DND-41 (cell line): Measurements from ENCODE around the gene KDM8.

Experiments used
- ATAC-seq: fragments of 200-7000 bp; cut with Tn5 transposase; 3 replicates; pipeline ENCODE4 v1.9.1; 2021; ENCODE audit warnings: low read depth; ENCODE audit not compliant: insufficient read depth
- DNase-seq: peaks from one replicate; pipeline ENCODE4 v3.0.0-alpha.2; 2020
- H2AFZ ChIP-seq: 2 replicates; pipeline ENCODE4 v1.6.0; 2012; ENCODE audit warnings: low read depth, low read length
- H3K27ac ChIP-seq: 2 replicates; pipeline ENCODE4 v1.5.1; 2012; ENCODE audit warnings: low read length, inconsistent platforms
- H3K27me3 ChIP-seq: fragments of 200-600 bp; sonication (generic); 2 replicates; pipeline ENCODE4 v1.6.0; 2012; ENCODE audit warnings: low read length, mild to moderate bottlenecking, inconsistent platforms; ENCODE audit not compliant: insufficient read depth, poor library complexity
- H3K36me3 ChIP-seq: 2 replicates; pipeline ENCODE4 v1.5.1; 2012; ENCODE audit warnings: low read length, inconsistent platforms; ENCODE audit not compliant: insufficient read depth
- H3K4me1 ChIP-seq: 2 replicates; pipeline ENCODE4 v1.5.1; 2012; ENCODE audit warnings: mild to moderate bottlenecking, low read length; ENCODE audit not compliant: insufficient read depth
- H3K4me2 ChIP-seq: 2 replicates; pipeline ENCODE4 v1.6.0; 2012; ENCODE audit warnings: mild to moderate bottlenecking, moderate library complexity, low read length, inconsistent platforms; ENCODE audit not compliant: insufficient read depth
- H3K4me3 ChIP-seq, 2 experiments: fragments of 200-600 bp in 1 of 2; shearing (Covaris generic) in 1 of 2; 2 replicates each; pipeline ENCODE4 v1.5.1; 2012 to 2016; ENCODE audit warnings: inconsistent platforms in 2 of 2, low read length in 2 of 2, mild to moderate bottlenecking in 2 of 2, low read depth in 1 of 2, moderate library complexity in 1 of 2
- H3K79me2 ChIP-seq: 2 replicates; pipeline ENCODE4 v1.6.0; 2012; ENCODE audit warnings: low read length, inconsistent platforms; ENCODE audit not compliant: insufficient read depth
- H3K9ac ChIP-seq: 2 replicates; pipeline ENCODE4 v1.6.0; 2012; ENCODE audit warnings: low read depth, mild to moderate bottlenecking, inconsistent platforms, low read length, moderate library complexity
- H3K9me3 ChIP-seq: 2 replicates; pipeline ENCODE4 v1.5.1; 2012; ENCODE audit warnings: low read length, moderate library complexity, mild to moderate bottlenecking, inconsistent platforms; ENCODE audit not compliant: insufficient read depth, severe bottlenecking
- H4K20me1 ChIP-seq: 2 replicates; pipeline ENCODE4 v1.6.0; 2012; ENCODE audit warnings: low read length; ENCODE audit not compliant: insufficient read depth
- CTCF ChIP-seq: IDR thresholded peaks from 2 replicates; pipeline ENCODE4 v1.5.1; 2012; ENCODE audit warnings: borderline replicate concordance, low read length, moderate library complexity, mild to moderate bottlenecking; ENCODE audit not compliant: poor library complexity, severe bottlenecking; ENCODE audit errors: extremely low read depth
- EZH2 ChIP-seq: IDR thresholded peaks from 3 replicates; pipeline ENCODE4 v1.6.1; 2012; ENCODE audit warnings: borderline replicate concordance, low read depth, mild to moderate bottlenecking, moderate library complexity, low read length, inconsistent platforms; ENCODE audit not compliant: severe bottlenecking

Gene KDM8

GRCh38 chr16:27188633-27189032 is 14.7 kb upstream of the KDM8 start:
- Histone ChIP-seq H4K20me1 (no peaks in the 10 kb centered on the region), H3K79me2 (no peaks in the 10 kb centered on the region), H3K27ac (no peak overlapping the region), H3K4me2 (no peak overlapping the region), H2AFZ (no peak overlapping the region), H3K4me3 (no peak overlapping the region), H3K9ac (no peak overlapping the region), H3K36me3 (no peaks in the 10 kb centered on the region), H3K9me3 (no peaks in the 10 kb centered on the region), H3K4me1 (no peaks in the 10 kb centered on the region), H3K27me3 (no peaks in the 10 kb centered on the region)
- no peak for ATAC-seq
- no peak for DNase-seq
- no peak for TF ChIP-seq EZH2
- no peak for TF ChIP-seq CTCF

- H3K9ac ChIP-seq, result no peak overlapping the region
- ATAC-seq, result peak; percentile 39; the same call in 1 of the 3 replicates
- H3K4me2 ChIP-seq, result no peak overlapping the region
- H3K27ac ChIP-seq, result no peak overlapping the region
- no peak overlapping the region for H2AFZ ChIP-seq
- no peaks in the 10 kb centered on the region for H3K27me3 ChIP-seq
- TF ChIP-seq EZH2 (no peak), CTCF (no peak)
- H3K36me3 ChIP-seq, result no peaks in the 10 kb centered on the region
- no peaks in the 10 kb centered on the region for H3K9me3 ChIP-seq
- no peak for DNase-seq
- H3K79me2 ChIP-seq, result no peaks in the 10 kb centered on the region
- no peaks in the 10 kb centered on the region for H3K4me1 ChIP-seq
- H3K4me3 ChIP-seq, result no peak overlapping the region
- H4K20me1 ChIP-seq, result no peaks in the 10 kb centered on the region
Measured at GRCh38 chr16:27189335-27189972, 13.9 kb upstream of the KDM8 start.

- no peak for TF ChIP-seq EZH2
- TF ChIP-seq CTCF, result no peak
- ATAC-seq (0 out of 3 replicates have a peak, but pooled peaks have one; percentile 37), DNase-seq (no peak)
- no peaks in the 10 kb centered on the region for H3K79me2 ChIP-seq
- no peak overlapping the region for H3K4me2 ChIP-seq
- no peaks in the 10 kb centered on the region for H4K20me1 ChIP-seq
- no peaks in the 10 kb centered on the region for H3K9me3 ChIP-seq
- H2AFZ ChIP-seq, result no peak overlapping the region
- no peaks in the 10 kb centered on the region for H3K27me3 ChIP-seq
- no peak overlapping the region for H3K9ac ChIP-seq
- H3K4me3 ChIP-seq, result no peak overlapping the region
- H3K27ac ChIP-seq, result no peak overlapping the region
- no peaks in the 10 kb centered on the region for H3K36me3 ChIP-seq
- no peaks in the 10 kb centered on the region for H3K4me1 ChIP-seq
Measured at GRCh38 chr16:27190316-27190871, 12.9 kb upstream of the KDM8 start.
